K562 treated with DMSO at 1 percent for 4 hours (cell line): Measurements from ENCODE around the gene STRADB. TPM values are rescaled to one million over a fixed set of nuclear protein-coding genes. Genes with fewer than 3 reads are reported as not detected.

Experiments used
- total RNA-seq: library from RNA; unstranded; fragments of 300-600 nt; gene quantifications from 2 replicates; pipeline ENCODE4 v1.2.3, GENCODE V29; 2022; ENCODE audit not compliant: insufficient read depth

The STRADB gene, protein sequence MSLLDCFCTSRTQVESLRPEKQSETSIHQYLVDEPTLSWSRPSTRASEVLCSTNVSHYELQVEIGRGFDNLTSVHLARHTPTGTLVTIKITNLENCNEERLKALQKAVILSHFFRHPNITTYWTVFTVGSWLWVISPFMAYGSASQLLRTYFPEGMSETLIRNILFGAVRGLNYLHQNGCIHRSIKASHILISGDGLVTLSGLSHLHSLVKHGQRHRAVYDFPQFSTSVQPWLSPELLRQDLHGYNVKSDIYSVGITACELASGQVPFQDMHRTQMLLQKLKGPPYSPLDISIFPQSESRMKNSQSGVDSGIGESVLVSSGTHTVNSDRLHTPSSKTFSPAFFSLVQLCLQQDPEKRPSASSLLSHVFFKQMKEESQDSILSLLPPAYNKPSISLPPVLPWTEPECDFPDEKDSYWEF
- 8.9 and 10.4 TPM in 2 replicates for total RNA-seq

DNA sequence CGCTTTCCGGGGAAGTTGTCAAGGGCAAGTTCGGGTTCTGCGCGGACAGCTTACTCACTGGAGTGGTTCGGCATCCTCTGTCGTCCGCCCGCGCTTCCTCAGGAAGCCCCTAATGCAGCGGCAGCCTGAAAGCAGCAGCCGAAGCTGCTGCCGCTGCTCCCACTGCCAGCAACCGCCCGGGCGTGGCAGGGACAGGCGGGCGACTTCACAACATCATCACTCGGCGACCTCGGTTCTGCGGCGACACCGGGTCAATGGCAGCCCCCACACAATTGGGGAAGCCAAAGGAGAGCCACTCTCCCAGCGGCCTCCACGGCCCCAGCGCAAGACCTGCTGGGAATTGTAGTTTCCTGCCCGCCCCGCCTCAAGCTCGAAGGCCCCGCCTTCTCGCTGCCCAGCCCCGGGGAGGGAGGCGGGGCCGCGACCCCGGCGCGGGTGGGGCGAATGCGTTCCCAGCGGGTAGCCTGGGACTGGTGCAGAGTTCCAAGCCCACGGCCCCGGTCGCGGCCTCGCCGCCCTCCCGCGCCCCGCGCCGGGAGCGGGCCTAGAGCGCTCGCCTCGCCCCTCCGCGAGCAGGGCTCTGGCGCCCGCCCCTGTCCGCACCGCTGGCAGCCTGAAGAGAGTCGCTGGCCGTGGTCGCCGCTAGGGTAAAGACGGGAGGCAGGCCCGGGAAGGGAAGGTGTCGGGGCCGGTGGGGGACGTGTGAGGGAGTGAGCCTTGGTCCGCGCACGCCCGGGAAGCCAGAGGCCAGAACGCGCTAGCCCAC lies at the start of gene STRADB, which contains the start of gene TRAK2:
Gene STRADB (plus strand): TSS at position 449 of the 766 bp plus-strand sequence. CDS start 3,101 bp downstream, outside the sequence.
Gene TRAK2 (minus strand): TSS at position 167 of the 766 bp plus-strand sequence. CDS start 30,951 bp downstream, outside the sequence.

Other genes with a start within 250 kb of the STRADB start
- gene CASP8, start 191.2 kb upstream of the STRADB start, total RNA-seq, result 14.6 and 21.3 TPM in 2 replicates
- 0.69 and 3.6 TPM in 2 replicates for gene FLACC1, start 94.4 kb upstream of the STRADB start, total RNA-seq
- 8.8 and 11.0 TPM in 2 replicates for gene TRAK2, start 282 bp upstream of the STRADB start, total RNA-seq
- 5.2 and 5.9 TPM in 2 replicates for gene TMEM237, start 191.8 kb downstream of the STRADB start, total RNA-seq
- gene MPP4, start 246.9 kb downstream of the STRADB start, total RNA-seq, result not detected in 2 replicates